HCT116 (cell line): ENCODE measurements around the gene PREX1. TPM values are rescaled to one million over a fixed set of nuclear protein-coding genes. Genes with fewer than 3 reads are reported as not detected.

Source experiments
- ATAC-seq: fragments of 200-7000 bp; cut with Tn5 transposase; 2 replicates; pipeline ENCODE4 v1.9.1; 2020; ENCODE audit warnings: mild to moderate bottlenecking, moderate library complexity
- BruUV-seq: library from RNA; stranded (reverse); fragments of 400-500 nt; replicated peaks from 2 replicates; lab custom pipeline; 2021; lab: Mats Ljungman, UMichigan
- CTCF ChIA-PET: fragments of 300-600 bp; sonication (Branson Sonifier 250); formaldehyde crosslinking; loops from one replicate; lab custom pipeline; 2021; ENCODE audit warnings: antibody characterized with exemption; lab: Charles Lee
- POLR2A ChIA-PET: fragments of 300-600, 350-600 bp; sonication (Branson Sonifier 250); formaldehyde crosslinking; loops from one replicate; lab custom pipeline; 2021; ENCODE audit warnings: antibody characterized with exemption; lab: Charles Lee
- RAD21 ChIA-PET, 2 experiments: fragments of 300-600 bp; sonication (Branson Sonifier 250); formaldehyde crosslinking; loops; one replicate each; lab custom pipeline; 2023; ENCODE audit warnings: low total read pairs in 2 of 2; ENCODE audit not compliant: uncharacterized antibody in 2 of 2, unreplicated experiment in 2 of 2, low non-redundant PET in 1 of 2; lab: Charles Lee
- DNase-seq: peaks from one replicate; pipeline ENCODE4 v3.0.0-alpha.2; 2010; ENCODE audit warnings: low read depth, low spot score
- H2AFZ ChIP-seq: fragments of 200-600 bp; shearing (Covaris generic), sonication (generic); 2 replicates; pipeline ENCODE4 v1.6.1; 2017; ENCODE audit warnings: low read depth, mixed run types, mixed read lengths, antibody characterized with exemption, low read length; ENCODE audit not compliant: poor library complexity, severe bottlenecking
- H3K27ac ChIP-seq: 2 replicates; pipeline ENCODE4 v1.5.1; 2012; ENCODE audit warnings: low read depth, low read length
- H3K27me3 ChIP-seq: fragments of 200-600 bp; sonication (generic); 2 replicates; pipeline ENCODE4 v1.6.1; 2016; ENCODE audit warnings: mixed run types, low read length, mixed read lengths; ENCODE audit not compliant: insufficient read depth
- H3K36me3 ChIP-seq, 2 experiments: fragments of 200-500 bp in 1 of 2; fragments of 200-600 bp in 1 of 2; sonication (Bioruptor generic) in 1 of 2; sonication (generic) in 1 of 2; 2 replicates each; pipeline versions ENCODE4 v1.5.1 to v1.6.1; 2014 to 2016; ENCODE audit warnings: low read length in 2 of 2, inconsistent platforms in 1 of 2, mixed read lengths in 1 of 2, mixed run types in 1 of 2; ENCODE audit not compliant: insufficient read depth in 2 of 2, control insufficient read depth in 1 of 2
- H3K4me1 ChIP-seq, 2 experiments: fragments of 200-600 bp in 1 of 2; sonication (generic) in 1 of 2; 2 replicates each; pipeline versions ENCODE4 v1.5.1 to v1.6.1; 2012 to 2017; ENCODE audit warnings: low read length in 2 of 2, inconsistent platforms in 1 of 2, mild to moderate bottlenecking in 1 of 2, mixed read lengths in 1 of 2, mixed run types in 1 of 2, moderate library complexity in 1 of 2; ENCODE audit not compliant: insufficient read depth in 2 of 2, control insufficient read depth in 1 of 2
- H3K4me2 ChIP-seq: fragments of 200-600 bp; sonication (generic); 2 replicates; pipeline ENCODE4 v1.6.1; 2017; ENCODE audit warnings: mixed run types, low read length, mixed read lengths
- H3K4me3 ChIP-seq, 2 experiments: fragments of 200-600 bp in 1 of 2; sonication (generic) in 1 of 2; replicated peaks in 1 of 2; 2 replicates each; pipeline ENCODE4 v1.5.1; 2011 to 2016; ENCODE audit warnings: low read length in 2 of 2, control low read depth in 1 of 2, low read depth in 1 of 2, mild to moderate bottlenecking in 1 of 2, mixed read lengths in 1 of 2, mixed run types in 1 of 2
- H3K79me2 ChIP-seq: fragments of 200-600 bp; sonication (generic); 2 replicates; pipeline ENCODE4 v1.6.1; 2017; ENCODE audit warnings: mild to moderate bottlenecking, mixed run types, low read length, moderate library complexity, mixed read lengths; ENCODE audit not compliant: insufficient read depth
- H3K9ac ChIP-seq: fragments of 200-600 bp; sonication (generic); 2 replicates; pipeline ENCODE4 v1.6.1; 2016; ENCODE audit warnings: low read length, mixed read lengths
- H3K9me2 ChIP-seq: fragments of 200-600 bp; sonication (generic), shearing (Covaris generic); 2 replicates; pipeline ENCODE4 v1.6.1; 2017; ENCODE audit warnings: mixed run types, mild to moderate bottlenecking, moderate library complexity; ENCODE audit not compliant: insufficient read depth
- H3K9me3 ChIP-seq, 2 experiments: fragments of 200-500 bp in 1 of 2; fragments of 200-600 bp in 1 of 2; sonication (Bioruptor generic) in 1 of 2; sonication (generic) in 1 of 2; 2 replicates each; pipeline ENCODE4 v1.6.1; 2014 to 2017; ENCODE audit warnings: low read length in 2 of 2, mixed read lengths in 2 of 2, inconsistent platforms in 1 of 2, low read depth in 1 of 2, mild to moderate bottlenecking in 1 of 2, mixed run types in 1 of 2, moderate library complexity in 1 of 2; ENCODE audit not compliant: control insufficient read depth in 1 of 2, insufficient read depth in 1 of 2
- H4K20me1 ChIP-seq: fragments of 200-600 bp; sonication (generic), shearing (Covaris generic); 2 replicates; pipeline ENCODE4 v1.6.1; 2017; ENCODE audit warnings: mixed run types, mild to moderate bottlenecking, moderate library complexity; ENCODE audit not compliant: insufficient read depth
- ELF1 ChIP-seq: IDR thresholded peaks from 2 replicates; pipeline ENCODE4 v1.6.1; 2012; ENCODE audit warnings: low read depth, borderline replicate concordance
- FOSL1 ChIP-seq: IDR thresholded peaks from 2 replicates; pipeline ENCODE4 v1.6.1; 2012; ENCODE audit warnings: low read depth
- RAD21 ChIP-seq: IDR thresholded peaks from 2 replicates; pipeline ENCODE4 v1.6.1; 2012; ENCODE audit warnings: low read depth, mild to moderate bottlenecking
- SP1 ChIP-seq: IDR thresholded peaks from 2 replicates; pipeline ENCODE4 v1.6.1; 2012; ENCODE audit warnings: low read depth
- SRF ChIP-seq: IDR thresholded peaks from 2 replicates; pipeline ENCODE4 v1.6.1; 2012; ENCODE audit warnings: low read depth
- intact Hi-C: fragments of 100-400 bp; cut with micrococcal nuclease; formaldehyde crosslinking; loops from 2 replicates; pipeline ENCODE4 v1.10.0; 2022
- total RNA-seq: library from RNA; stranded (reverse); gene quantifications from one replicate; pipeline ENCODE4 v1.2.1, GENCODE V29; 2021; ENCODE audit not compliant: unreplicated experiment
- TF ChIP-seq, protein P1 (sequence below): IDR thresholded peaks from 2 replicates; pipeline ENCODE4 v1.6.1; 2011; ENCODE audit warnings: mild to moderate bottlenecking, low read length, moderate library complexity; ENCODE audit not compliant: insufficient replicate concordance; ENCODE audit errors: extremely low read depth
- TF ChIP-seq, protein P2 (sequence below), 3 experiments: fragments of 200-600 bp in 1 of 3; sonication (generic) in 1 of 3; IDR thresholded peaks in 2 of 3; conservative IDR thresholded peaks in 1 of 3; 2 replicates each; pipeline ENCODE4 v1.5.1; 2012 to 2017; ENCODE audit warnings: low read depth in 2 of 3, low read length in 2 of 3, antibody characterized with exemption in 1 of 3, borderline replicate concordance in 1 of 3, control low read depth in 1 of 3, mild to moderate bottlenecking in 1 of 3, mixed read lengths in 1 of 3, mixed run types in 1 of 3, moderate library complexity in 1 of 3; ENCODE audit not compliant: insufficient read depth in 1 of 3
- TF ChIP-seq, protein P3 (sequence below): IDR thresholded peaks from 2 replicates; pipeline ENCODE4 v1.6.1; 2012

Gene PREX1
- total RNA-seq, 1 experiment from 2014 or later, result 6.1 TPM

DNA sequence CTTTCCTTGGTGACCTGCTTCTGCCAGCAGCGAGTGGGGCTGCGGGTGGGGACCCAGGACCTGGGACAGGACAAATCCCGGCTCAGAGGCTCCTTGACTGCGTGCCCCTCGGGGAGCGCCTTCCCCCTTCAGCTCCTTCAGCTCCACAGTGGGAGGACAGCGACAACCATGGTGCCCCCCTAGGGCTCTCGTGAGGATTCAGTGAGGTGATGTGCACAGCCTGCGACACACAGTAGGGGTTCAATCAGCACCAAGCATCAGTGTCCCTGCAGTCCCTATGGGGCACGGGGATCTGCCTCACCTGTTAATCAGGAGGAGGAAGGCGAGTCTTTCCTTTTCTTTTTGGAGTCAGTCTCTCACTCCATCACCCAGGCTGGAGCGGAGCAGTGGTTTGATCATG is 209.2 kb downstream of the PREX1 start:
- Histone ChIP-seq H3K27me3 (no peaks in the 10 kb centered on the region), H3K79me2 (no peaks in the 10 kb centered on the region), H3K36me3 (no peaks in the 10 kb centered on the region), H3K4me3 (no peak overlapping the region), H3K4me2 (no peak overlapping the region)
- ChIA-PET RAD21 (no interaction called here), CTCF (no interaction called here), POLR2A (no interaction called here)
- no peak for ATAC-seq
- no peak for DNase-seq
- TF ChIP-seq FOSL1, result no peak
- TF ChIP-seq, protein P1, sequence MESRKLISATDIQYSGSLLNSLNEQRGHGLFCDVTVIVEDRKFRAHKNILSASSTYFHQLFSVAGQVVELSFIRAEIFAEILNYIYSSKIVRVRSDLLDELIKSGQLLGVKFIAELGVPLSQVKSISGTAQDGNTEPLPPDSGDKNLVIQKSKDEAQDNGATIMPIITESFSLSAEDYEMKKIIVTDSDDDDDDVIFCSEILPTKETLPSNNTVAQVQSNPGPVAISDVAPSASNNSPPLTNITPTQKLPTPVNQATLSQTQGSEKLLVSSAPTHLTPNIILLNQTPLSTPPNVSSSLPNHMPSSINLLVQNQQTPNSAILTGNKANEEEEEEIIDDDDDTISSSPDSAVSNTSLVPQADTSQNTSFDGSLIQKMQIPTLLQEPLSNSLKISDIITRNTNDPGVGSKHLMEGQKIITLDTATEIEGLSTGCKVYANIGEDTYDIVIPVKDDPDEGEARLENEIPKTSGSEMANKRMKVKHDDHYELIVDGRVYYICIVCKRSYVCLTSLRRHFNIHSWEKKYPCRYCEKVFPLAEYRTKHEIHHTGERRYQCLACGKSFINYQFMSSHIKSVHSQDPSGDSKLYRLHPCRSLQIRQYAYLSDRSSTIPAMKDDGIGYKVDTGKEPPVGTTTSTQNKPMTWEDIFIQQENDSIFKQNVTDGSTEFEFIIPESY, result no peak
- TF ChIP-seq SRF, result no peak
- no peak for TF ChIP-seq RAD21
- TF ChIP-seq, protein P2, sequence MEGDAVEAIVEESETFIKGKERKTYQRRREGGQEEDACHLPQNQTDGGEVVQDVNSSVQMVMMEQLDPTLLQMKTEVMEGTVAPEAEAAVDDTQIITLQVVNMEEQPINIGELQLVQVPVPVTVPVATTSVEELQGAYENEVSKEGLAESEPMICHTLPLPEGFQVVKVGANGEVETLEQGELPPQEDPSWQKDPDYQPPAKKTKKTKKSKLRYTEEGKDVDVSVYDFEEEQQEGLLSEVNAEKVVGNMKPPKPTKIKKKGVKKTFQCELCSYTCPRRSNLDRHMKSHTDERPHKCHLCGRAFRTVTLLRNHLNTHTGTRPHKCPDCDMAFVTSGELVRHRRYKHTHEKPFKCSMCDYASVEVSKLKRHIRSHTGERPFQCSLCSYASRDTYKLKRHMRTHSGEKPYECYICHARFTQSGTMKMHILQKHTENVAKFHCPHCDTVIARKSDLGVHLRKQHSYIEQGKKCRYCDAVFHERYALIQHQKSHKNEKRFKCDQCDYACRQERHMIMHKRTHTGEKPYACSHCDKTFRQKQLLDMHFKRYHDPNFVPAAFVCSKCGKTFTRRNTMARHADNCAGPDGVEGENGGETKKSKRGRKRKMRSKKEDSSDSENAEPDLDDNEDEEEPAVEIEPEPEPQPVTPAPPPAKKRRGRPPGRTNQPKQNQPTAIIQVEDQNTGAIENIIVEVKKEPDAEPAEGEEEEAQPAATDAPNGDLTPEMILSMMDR (IDR thresholded peaks at IDR 0.05 in 2 of 3, conservative IDR thresholded peaks at IDR 0.05 in 1 of 3; ENCODE audit: borderline replicate concordance in 1 of 3, insufficient read depth in 1 of 3, low read depth in 2 of 3, low read length in 2 of 3), result no peak
- TF ChIP-seq ELF1, result no peak
- TF ChIP-seq, protein P3, sequence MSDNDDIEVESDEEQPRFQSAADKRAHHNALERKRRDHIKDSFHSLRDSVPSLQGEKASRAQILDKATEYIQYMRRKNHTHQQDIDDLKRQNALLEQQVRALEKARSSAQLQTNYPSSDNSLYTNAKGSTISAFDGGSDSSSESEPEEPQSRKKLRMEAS, result no peak
- TF ChIP-seq SP1, result no peak
- TF ChIP-seq, all 23 proteins: peak for 0
- H3K9me3 ChIP-seq, result no peaks in the 10 kb centered on the region
- H2AFZ ChIP-seq, result no peak overlapping the region
- no peak overlapping the region for H3K27ac ChIP-seq
- H3K4me1 ChIP-seq, result peaks cover 5 to 25% of the 10 kb centered on the region in 2 experiments; a peak in 3 of 4 replicates
- BruUV-seq, result no TSS peak
- intact Hi-C loops, result no loop called here
- no peaks in the 10 kb centered on the region for H4K20me1 ChIP-seq
- H3K9me2 ChIP-seq, result no peaks in the 10 kb centered on the region
- no peak overlapping the region for H3K9ac ChIP-seq
